Stimulated activated naive B cell treated with anti-CD40 and anti-IgM and Interleukin-4, amounts not matched to agents 10 μg/mL and 1 μg/mL and 100 μg/mL, for 72 hours (primary cell): Measurements from ENCODE around the gene ANGEL2.

Experiments used
- ATAC-seq, 2 donors: fragments of 150-1000 bp; cut with Tn5 transposase; replicated peaks; 2 replicates each; pipeline ENCODE4 v1.10.0; 2021; ENCODE audit warnings: moderate library complexity in 1 of 2
- DNase-seq: peaks from one replicate; pipeline ENCODE4 v3.0.0; 2021
- H3K27ac Mint-ChIP-seq: one replicate; pipeline ENCODE4 v1.8.0; 2022; ENCODE audit warnings: mild to moderate bottlenecking, mixed read lengths
- H3K27me3 Mint-ChIP-seq, 2 donors: one replicate each; pipeline ENCODE4 v1.8.0; 2022; ENCODE audit warnings: mixed read lengths in 2 of 2
- H3K36me3 Mint-ChIP-seq, 2 donors: one replicate each; pipeline ENCODE4 v1.8.0; 2022; ENCODE audit warnings: mixed read lengths in 2 of 2, mild to moderate bottlenecking in 1 of 2
- H3K4me1 Mint-ChIP-seq, 2 donors: one replicate each; pipeline ENCODE4 v1.8.0; 2022; ENCODE audit warnings: mixed read lengths in 2 of 2, mild to moderate bottlenecking in 1 of 2
- H3K4me3 Mint-ChIP-seq, 2 donors: one replicate each; pipeline ENCODE4 v1.8.0; 2022; ENCODE audit warnings: mild to moderate bottlenecking in 2 of 2, mixed read lengths in 2 of 2, moderate library complexity in 1 of 2
- H3K9me3 Mint-ChIP-seq, 2 donors: one replicate each; pipeline ENCODE4 v1.8.0; 2022; ENCODE audit warnings: mixed read lengths in 2 of 2, mild to moderate bottlenecking in 1 of 2

Gene ANGEL2

GRCh38 chr1:213015099-213016050 is at the start of gene ANGEL2:
Gene ANGEL2, minus strand, starts transcription at chr1:213015867. Its CDS starts 196 bp downstream, at chr1:213015671.
- peak; percentile 93 for DNase-seq
- Mint-ChIP-seq H3K4me3 (peak within 1 kb of the TSS; percentile 99 to 100), H3K9me3 (no peaks in the 10 kb centered on the region), H3K4me1 (peaks cover 15 to 28% of the 10 kb centered on the region in 2 donors), H3K36me3 (peaks cover 6 to 20% of the 10 kb centered on the region in 2 donors), H3K27ac (peak within 1 kb of the TSS; percentile 100), H3K27me3 (no peaks in the 10 kb centered on the region)
- peak; percentile 97 to 98 for ATAC-seq

DNA sequence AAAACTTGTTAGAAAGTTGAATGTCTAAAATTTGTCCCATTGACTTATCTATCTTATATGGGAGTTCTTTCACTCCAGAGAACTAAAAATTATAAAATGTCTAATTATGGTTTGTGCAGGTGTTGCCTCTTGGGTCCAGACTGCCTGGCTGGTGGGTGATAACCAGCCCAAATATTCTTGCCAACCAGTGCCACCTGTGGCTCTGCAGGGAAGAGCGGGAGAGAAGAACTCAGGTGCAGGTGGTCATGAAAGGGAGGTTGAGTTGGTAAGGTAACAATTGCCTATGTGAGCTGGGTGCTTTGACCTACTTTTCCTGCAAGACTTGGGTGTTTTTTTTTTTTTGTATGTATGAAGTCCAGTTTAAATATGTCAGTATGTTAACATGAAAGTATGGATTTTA is 45.6 kb upstream of the ANGEL2 start:
- Mint-ChIP-seq H3K4me3 (no peak overlapping the region), H3K27me3 (no peaks in the 10 kb centered on the region), H3K27ac (no peak overlapping the region), H3K9me3 (no peaks in the 10 kb centered on the region), H3K4me1 (peaks cover 12 to 22% of the 10 kb centered on the region in 2 donors), H3K36me3 (peaks cover 4 to 9% of the 10 kb centered on the region in 2 donors)
- no peak for ATAC-seq
- no peak for DNase-seq

GRCh38 chr1:213060836-213061235 is 45.2 kb upstream of the ANGEL2 start:
- peaks cover 12 to 18% of the 10 kb centered on the region in 2 donors for H3K4me1 Mint-ChIP-seq
- H3K9me3 Mint-ChIP-seq, result no peaks in the 10 kb centered on the region
- no peak overlapping the region for H3K4me3 Mint-ChIP-seq
- peaks cover 4 to 9% of the 10 kb centered on the region in 2 donors for H3K36me3 Mint-ChIP-seq
- H3K27me3 Mint-ChIP-seq, result no peaks in the 10 kb centered on the region
- ATAC-seq (no peak), DNase-seq (no peak)
- no peak overlapping the region for H3K27ac Mint-ChIP-seq

DNA sequence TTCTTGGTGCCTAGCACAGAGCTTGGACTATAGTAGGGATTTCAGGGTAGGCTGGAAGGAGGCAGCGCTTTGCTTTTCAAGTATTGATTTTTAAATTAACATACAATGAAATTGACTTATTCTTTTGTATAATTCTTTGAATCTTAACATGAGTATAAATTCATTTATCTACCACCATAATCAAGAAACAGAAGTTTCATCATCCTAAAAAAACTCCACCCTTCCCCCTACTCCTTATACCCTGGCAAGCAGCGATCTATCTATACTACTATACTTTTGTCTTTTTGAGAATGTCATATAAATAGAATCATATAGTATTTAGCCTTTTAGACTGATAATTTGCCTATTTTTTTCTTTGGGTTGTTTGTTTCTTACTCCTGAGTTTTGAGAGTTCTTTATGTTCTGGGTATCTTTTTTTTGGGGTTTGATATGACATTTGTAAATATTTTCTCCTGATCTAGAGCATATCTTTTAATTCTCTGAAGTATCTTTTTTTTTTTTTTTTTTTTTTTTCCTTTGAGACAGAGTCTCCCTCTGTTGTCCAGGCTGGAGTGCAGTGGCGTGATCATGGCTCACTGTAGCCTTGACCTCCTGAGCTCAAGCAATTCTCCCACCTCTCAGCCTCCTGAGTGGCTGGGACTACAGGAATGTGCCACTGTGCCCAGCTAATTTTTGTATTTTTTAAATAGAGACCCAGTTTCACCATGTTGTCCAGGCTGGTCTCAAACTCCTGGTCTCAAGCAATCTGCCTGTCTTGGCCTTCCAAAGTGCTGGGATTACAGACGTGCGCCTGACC is 41.8 kb upstream of the ANGEL2 start:
- H3K36me3 Mint-ChIP-seq, result peaks cover 4 to 17% of the 10 kb centered on the region in 2 donors

DNA sequence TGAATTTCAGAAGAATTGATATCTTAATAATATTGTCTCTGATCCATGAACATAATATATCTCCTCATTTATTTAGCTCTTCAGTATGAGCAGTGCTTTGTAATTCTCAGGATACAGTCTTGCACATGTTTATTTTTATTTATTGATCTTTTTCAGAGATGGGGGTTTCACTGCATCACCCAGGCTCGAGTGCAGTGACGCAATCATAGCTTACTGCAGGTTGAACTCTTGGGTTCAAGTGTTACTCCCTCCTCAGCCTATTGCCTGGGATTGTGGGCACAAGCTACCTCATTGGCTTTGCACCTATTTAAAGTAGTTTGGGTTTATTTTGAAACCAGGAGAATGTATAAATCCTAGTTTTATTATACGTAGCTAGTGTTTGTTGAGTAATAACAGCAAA is 40.1 kb upstream of the ANGEL2 start:
- H3K27me3 Mint-ChIP-seq, result no peaks in the 10 kb centered on the region
- H3K4me3 Mint-ChIP-seq, result no peak overlapping the region
- H3K27ac Mint-ChIP-seq, result no peak overlapping the region
- no peak for ATAC-seq
- no peak for DNase-seq
- peaks cover 2 to 14% of the 10 kb centered on the region in 2 donors for H3K36me3 Mint-ChIP-seq
- H3K4me1 Mint-ChIP-seq, result peaks cover 17 to 22% of the 10 kb centered on the region in 2 donors
- H3K9me3 Mint-ChIP-seq, result no peaks in the 10 kb centered on the region

More for the DNA sequence above, 41.8 kb upstream of the ANGEL2 start:
- H3K9me3 Mint-ChIP-seq, result no peaks in the 10 kb centered on the region
- H3K4me1 Mint-ChIP-seq, result peaks cover 16 to 18% of the 10 kb centered on the region in 2 donors
- no peaks in the 10 kb centered on the region for H3K27me3 Mint-ChIP-seq
- H3K4me3 Mint-ChIP-seq, result no peak overlapping the region
- ATAC-seq, result no peak
- no peak for DNase-seq
- no peak overlapping the region for H3K27ac Mint-ChIP-seq

- Mint-ChIP-seq H3K9me3 (peaks cover 0 to 3% of the 10 kb centered on the region in 2 donors), H3K36me3 (peaks cover 2 to 16% of the 10 kb centered on the region in 2 donors), H3K4me3 (no peak overlapping the region), H3K4me1 (peaks cover 25 to 30% of the 10 kb centered on the region in 2 donors), H3K27me3 (no peaks in the 10 kb centered on the region), H3K27ac (no peak overlapping the region)
- ATAC-seq, result no peak
- DNase-seq, result no peak
Measured at GRCh38 chr1:213054733-213055591, 39.3 kb upstream of the ANGEL2 start.

DNA sequence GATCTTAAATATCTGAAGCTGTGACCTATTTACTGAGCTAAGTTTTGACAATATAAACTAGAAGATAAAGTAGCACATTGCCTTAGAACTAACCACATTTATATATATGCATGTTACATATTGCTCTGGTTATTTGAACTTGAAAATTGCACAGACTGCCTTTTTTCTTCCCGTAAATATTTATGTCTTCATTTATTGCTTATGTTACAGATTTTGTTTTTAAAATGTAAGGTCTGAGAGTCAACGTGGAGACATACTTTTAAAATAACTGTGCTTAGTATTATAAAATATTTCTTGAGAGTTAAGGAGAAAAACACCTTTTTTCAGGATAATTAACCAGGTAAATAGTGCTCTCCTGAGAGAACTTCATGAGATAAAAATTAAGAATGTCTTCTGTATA is 38.5 kb upstream of the ANGEL2 start:
- no peak overlapping the region for H3K4me3 Mint-ChIP-seq
- no peak overlapping the region for H3K27ac Mint-ChIP-seq
- peaks cover 0 to 5% of the 10 kb centered on the region in 2 donors for H3K27me3 Mint-ChIP-seq
- H3K4me1 Mint-ChIP-seq, result peaks cover 25 to 31% of the 10 kb centered on the region in 2 donors
- no peak for ATAC-seq
- peaks cover under 1 to 13% of the 10 kb centered on the region in 2 donors for H3K36me3 Mint-ChIP-seq
- peaks cover 0 to 3% of the 10 kb centered on the region in 2 donors for H3K9me3 Mint-ChIP-seq
- no peak for DNase-seq

GRCh38 chr1:213053455-213053854 is 37.8 kb upstream of the ANGEL2 start:
- DNase-seq, result no peak
- Mint-ChIP-seq H3K4me3 (no peak overlapping the region), H3K4me1 (peaks cover 25 to 31% of the 10 kb centered on the region in 2 donors), H3K36me3 (peaks cover 0 to 12% of the 10 kb centered on the region in 2 donors), H3K27ac (no peak overlapping the region), H3K9me3 (peaks cover 0 to 3% of the 10 kb centered on the region in 2 donors), H3K27me3 (peaks cover 0 to 10% of the 10 kb centered on the region in 2 donors)
- ATAC-seq, result no peak

DNA sequence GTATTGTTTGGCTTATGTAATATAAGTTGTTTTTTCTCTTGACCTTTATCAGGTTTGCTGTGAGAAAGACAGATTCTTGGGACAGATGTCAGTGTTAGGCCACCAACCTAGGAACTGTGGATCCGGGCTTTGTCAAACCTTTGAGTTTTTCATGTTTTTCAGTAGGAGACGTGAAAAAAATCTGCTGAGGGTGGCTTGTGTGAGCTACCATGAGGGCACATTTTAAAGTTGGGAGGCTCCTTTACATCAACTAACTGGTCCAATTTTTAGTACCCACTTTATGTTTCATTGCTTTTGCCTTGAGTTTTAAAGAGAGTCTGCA is 36.2 kb upstream of the ANGEL2 start:
- H3K27me3 Mint-ChIP-seq, result peaks cover 0 to 19% of the 10 kb centered on the region in 2 donors
- peaks cover 21 to 23% of the 10 kb centered on the region in 2 donors for H3K4me1 Mint-ChIP-seq
- peaks cover 0 to 12% of the 10 kb centered on the region in 2 donors for H3K36me3 Mint-ChIP-seq
- H3K9me3 Mint-ChIP-seq, result peaks cover 0 to 3% of the 10 kb centered on the region in 2 donors
- ATAC-seq (no peak), DNase-seq (no peak)
- H3K4me3 Mint-ChIP-seq, result peak overlapping the region; percentile 89 to 99
- peak overlapping the region; percentile 96 for H3K27ac Mint-ChIP-seq

DNA sequence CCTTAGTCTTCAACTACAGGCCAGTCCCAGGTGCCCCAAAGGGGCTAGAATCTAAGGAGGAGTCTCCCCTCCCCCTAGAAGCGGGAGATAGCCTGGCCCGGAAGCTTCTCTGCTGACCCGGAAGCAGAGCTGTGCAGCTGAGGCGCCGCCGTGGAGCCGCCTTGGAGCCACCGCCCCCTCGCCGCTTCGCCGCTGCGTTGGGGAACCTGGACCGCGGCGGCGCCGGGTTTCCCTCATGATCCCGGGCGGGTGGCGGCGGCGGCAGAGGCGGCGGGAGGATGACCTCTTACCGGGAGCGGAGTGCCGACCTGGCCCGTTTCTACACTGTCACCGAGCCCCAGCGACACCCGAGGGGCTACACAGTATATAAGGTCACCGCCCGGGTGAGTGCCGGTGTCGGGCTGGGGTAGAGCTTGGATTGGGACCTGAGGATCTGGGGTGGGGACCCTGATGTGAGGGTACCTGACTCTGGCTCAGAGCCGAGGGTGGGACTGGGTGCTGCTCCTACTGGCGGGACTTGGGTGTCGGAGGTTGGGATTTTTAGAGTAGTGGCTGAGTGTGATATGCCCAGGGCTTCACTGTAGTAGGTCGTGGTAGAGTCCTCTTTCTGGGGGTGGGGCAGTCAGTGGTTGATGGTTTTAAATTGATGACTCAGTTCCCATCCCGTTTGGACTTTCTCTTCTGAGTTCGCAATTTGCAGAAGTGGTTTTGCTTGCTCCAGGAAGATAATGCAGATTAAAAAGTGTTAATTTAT is 35.6 kb upstream of the ANGEL2 start, which contains the start of gene RPS6KC1:
TSS of gene RPS6KC1 (plus strand) at position 115 of the 754 bp plus-strand sequence. CDS start at position 279, 164 bp downstream.
- Mint-ChIP-seq H3K27ac (peak within 1 kb of the TSS; percentile 96), H3K36me3 (peaks cover 0 to 12% of the 10 kb centered on the region in 2 donors), H3K4me1 (peaks cover 18 to 20% of the 10 kb centered on the region in 2 donors), H3K27me3 (peaks cover 0 to 19% of the 10 kb centered on the region in 2 donors), H3K4me3 (peak within 1 kb of the TSS; percentile 89 to 99), H3K9me3 (peaks cover 0 to 3% of the 10 kb centered on the region in 2 donors)
- ATAC-seq (peak; percentile 96 to 98), DNase-seq (peak; percentile 76)

DNA sequence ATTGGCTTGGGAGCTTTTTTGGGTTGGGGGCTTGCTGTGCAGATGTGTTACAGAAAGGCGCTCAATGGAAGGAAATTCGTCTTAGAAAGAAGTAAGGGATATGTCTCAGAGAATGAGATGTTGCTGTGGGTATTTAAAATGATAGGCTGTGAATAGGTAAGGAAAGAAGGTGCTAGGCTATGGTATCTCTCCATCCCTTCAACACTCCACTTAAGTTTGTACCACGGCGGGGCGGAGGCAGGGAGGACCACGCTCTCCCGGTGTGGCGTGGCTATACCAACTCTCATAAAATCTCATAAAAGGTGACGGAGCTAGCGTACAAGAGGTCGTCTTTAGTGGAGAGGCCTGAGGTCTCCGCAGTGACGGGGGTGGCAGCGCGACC is 35.1 kb upstream of the ANGEL2 start:
- Mint-ChIP-seq H3K9me3 (peaks cover 0 to 3% of the 10 kb centered on the region in 2 donors), H3K27ac (peak overlapping the region; percentile 96), H3K4me3 (peak overlapping the region; percentile 89 to 99), H3K36me3 (peaks cover 0 to 12% of the 10 kb centered on the region in 2 donors), H3K4me1 (peaks cover 18 to 20% of the 10 kb centered on the region in 2 donors), H3K27me3 (peaks cover 0 to 19% of the 10 kb centered on the region in 2 donors)
- DNase-seq, result no peak
- peak; percentile 30 to 44 for ATAC-seq

DNA sequence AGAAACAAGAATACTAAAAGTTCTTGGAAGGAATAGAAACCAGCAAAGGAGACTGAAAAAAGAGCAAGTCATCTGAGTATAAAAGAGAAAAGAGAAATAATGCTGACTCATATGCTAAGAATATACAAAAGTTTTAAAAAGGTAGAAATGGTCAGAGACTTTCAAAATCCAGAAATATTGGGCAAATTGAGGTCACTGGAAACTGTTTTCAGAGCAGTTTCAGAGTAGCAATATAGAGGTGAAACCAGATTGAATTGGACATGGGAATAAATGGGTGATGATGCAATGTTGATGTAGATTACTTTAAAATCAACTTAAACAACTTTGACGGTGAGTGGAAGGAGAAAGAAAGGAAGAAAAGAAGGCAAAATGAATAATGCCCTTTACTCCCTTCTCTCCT is 33.6 kb upstream of the ANGEL2 start:
- no peak overlapping the region for H3K27ac Mint-ChIP-seq
- peaks cover 15 to 20% of the 10 kb centered on the region in 2 donors for H3K4me1 Mint-ChIP-seq
- peaks cover 0 to 3% of the 10 kb centered on the region in 2 donors for H3K9me3 Mint-ChIP-seq
- no peak for DNase-seq
- H3K4me3 Mint-ChIP-seq, result no peak overlapping the region
- ATAC-seq, result no peak
- peaks cover 0 to 9% of the 10 kb centered on the region in 2 donors for H3K36me3 Mint-ChIP-seq
- H3K27me3 Mint-ChIP-seq, result peaks cover 0 to 19% of the 10 kb centered on the region in 2 donors
